ENCODE results near the gene DDX31.

DNA sequence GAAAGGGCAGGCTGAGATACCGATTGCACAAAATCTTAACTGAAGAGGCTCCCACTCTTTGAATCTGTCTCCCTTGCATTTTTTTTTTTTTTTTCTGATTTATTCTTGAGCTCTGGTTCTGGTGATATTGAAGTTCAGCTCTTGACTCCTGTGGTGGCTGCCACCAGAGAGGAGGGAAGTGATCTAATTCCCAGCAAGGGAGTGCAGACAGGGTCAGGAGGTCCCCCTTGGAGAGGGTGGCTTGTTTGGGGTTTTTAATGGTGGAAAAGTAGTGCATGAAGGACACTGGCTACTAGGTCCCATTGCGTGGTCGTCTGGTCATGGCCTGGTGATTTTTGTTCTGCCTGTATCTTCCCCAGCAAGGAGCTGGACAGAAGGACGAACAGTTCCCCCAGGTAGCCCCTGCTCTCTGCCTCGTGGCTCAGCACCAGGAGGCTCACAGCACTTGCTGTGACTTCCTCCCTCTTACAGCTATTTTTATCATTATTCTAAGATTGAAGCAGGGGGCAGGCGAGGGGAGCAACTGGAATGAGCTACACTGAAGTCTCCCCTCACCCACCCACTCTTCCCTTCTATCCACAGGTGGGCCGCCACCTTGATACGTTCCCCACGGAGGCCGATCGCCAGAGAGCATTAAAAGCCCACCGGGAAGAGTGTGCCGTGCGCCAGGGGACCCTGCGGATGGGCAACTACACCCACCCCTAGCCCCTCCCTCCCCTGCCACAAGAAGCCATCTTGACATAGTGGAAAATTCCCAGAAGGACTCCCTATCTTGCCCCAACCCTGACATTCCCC lies 97.8 kb downstream of the DDX31 start:
- TF ChIP-seq, protein P1, sequence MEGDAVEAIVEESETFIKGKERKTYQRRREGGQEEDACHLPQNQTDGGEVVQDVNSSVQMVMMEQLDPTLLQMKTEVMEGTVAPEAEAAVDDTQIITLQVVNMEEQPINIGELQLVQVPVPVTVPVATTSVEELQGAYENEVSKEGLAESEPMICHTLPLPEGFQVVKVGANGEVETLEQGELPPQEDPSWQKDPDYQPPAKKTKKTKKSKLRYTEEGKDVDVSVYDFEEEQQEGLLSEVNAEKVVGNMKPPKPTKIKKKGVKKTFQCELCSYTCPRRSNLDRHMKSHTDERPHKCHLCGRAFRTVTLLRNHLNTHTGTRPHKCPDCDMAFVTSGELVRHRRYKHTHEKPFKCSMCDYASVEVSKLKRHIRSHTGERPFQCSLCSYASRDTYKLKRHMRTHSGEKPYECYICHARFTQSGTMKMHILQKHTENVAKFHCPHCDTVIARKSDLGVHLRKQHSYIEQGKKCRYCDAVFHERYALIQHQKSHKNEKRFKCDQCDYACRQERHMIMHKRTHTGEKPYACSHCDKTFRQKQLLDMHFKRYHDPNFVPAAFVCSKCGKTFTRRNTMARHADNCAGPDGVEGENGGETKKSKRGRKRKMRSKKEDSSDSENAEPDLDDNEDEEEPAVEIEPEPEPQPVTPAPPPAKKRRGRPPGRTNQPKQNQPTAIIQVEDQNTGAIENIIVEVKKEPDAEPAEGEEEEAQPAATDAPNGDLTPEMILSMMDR (conservative IDR thresholded peaks at IDR 0.05): no peak
- TF ChIP-seq EZH2 (IDR thresholded peaks at IDR 0.05; ENCODE audit: low read depth): no peak

Measured in PC-9 (cell line).